HG03196 (cell line): Measurements from ENCODE around the gene RASL11A.
"Not testable (repeated sequence)": the region's sequence is repeated elsewhere in the genome, so short reads cannot be mapped to it uniquely, and the experiment has no call there.

Experiments
- ATAC-seq: cut with Tn5 transposase; IDR thresholded peaks from one replicate; pipeline ENCODE4 v1.9.1; 2021; ENCODE audit not compliant: unreplicated experiment

Gene RASL11A

GRCh38 chr13:27266917-27267316, 3.7 kb upstream of the RASL11A start:
- no peak for ATAC-seq

GRCh38 chr13:27267596-27267995, 3.0 kb upstream of the RASL11A start:
- ATAC-seq: no peak

DNA sequence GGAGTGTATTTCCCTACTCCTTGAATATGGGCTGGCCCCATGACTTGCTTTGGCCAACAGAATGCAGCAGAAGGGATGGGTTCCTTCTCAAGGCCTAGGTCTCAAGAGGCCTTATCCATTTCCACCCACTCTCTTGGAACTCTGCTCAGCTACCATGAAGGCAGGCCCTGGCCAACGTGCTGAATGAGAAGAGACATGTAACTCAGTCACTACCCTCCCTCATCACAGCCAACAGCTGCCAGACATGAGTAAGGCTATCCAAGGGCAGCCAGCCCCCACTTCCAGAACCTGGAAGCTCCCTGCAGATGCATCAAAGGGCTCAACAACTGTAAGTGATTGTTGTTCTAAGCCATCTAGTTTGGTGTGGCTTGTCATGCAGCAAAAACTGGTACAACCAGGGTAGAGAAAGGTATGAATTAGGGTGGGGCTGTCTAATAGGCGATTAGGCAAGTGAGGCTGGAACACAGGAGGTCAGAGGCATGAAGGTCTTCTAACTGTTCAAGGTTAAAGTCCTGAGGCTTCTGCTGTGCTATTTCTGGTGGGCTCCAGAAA, 1.4 kb upstream of the RASL11A start:
- ATAC-seq: no peak

DNA sequence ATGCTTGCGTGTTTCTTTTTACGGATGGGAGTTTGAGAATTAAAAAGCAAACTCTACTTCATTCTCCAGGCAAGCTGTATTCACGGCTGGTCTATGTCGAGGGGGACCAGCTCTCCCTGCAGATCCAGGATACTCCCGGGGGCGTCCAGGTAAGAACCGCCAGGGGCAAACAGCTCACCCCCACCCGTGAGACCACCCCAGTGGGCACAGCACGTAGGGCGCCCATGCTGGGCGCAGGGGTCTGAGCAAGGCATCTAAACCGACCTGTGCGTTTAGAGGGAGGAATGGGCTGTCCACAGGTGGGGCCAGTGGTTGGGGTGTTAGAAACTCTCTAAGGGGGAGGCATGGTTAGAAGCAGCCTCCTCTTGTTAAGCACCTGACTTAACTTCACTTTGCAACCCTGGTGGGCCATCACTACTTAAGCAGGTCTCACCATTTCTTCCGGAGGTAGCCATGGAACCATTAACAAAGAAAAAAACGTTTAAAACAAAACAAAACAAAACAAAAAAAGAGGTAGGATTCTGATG, 1.0 kb downstream of the RASL11A start:
- ATAC-seq: no peak

- ATAC-seq: no peak
Observed at GRCh38 chr13:27273658-27274425, 3.2 kb downstream of the RASL11A start.

DNA sequence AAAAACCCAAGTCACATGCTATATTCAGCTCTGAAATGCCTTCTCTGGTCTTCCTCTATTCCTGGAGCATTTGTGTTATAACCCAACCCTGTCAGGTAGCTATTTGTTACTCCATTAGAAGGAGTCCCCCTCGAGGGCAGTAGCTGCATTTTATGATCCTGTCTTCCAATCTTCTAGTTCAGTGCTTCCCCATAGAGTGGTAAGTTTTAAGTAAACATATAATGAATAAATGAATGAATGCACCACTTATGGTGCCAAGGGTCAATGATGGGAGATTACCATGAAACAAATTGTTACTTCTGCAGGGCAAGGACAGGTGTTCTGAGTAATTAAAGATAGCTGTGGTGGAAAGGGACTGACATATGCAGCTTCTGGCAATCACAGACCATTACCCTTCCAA, 4.0 kb downstream of the RASL11A start:
- no peak for ATAC-seq

GRCh38 chr13:27276188-27276587, 5.6 kb downstream of the RASL11A start:
- ATAC-seq: no peak

- no peak for ATAC-seq
Observed at GRCh38 chr13:27279506-27279905, 8.9 kb downstream of the RASL11A start.

DNA sequence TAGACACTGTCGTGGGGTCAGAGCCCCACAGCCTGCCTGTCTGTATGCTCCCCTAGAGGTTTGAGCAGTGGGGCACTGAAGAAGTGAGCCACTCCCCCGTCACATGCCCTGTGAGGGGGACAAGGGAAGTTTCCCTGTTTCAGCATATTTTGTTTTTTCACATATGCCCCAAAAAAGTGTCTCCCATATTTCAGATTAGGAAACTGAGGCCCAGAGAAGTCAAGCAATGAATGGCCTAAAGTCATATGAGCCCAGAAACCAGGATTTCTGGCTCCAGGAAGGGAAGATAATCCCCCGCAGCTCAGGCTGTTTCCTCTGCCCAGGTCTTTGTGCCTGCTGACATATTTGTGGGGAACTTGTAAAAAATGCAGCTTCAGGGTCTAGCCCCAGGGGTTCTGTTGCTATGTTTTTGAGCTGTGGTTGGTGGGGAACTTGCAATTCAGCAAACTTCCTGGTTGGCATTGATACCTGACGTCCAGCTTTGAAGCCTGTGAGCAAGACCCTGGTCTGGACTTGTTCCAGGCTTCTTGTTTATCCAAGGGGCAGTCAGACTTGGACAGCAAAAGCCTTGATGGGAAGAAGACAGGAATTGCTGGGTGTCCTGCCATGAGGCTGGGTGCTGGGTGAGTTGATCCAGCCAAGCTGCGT, 9.5 kb downstream of the RASL11A start:
- ATAC-seq: no peak

DNA sequence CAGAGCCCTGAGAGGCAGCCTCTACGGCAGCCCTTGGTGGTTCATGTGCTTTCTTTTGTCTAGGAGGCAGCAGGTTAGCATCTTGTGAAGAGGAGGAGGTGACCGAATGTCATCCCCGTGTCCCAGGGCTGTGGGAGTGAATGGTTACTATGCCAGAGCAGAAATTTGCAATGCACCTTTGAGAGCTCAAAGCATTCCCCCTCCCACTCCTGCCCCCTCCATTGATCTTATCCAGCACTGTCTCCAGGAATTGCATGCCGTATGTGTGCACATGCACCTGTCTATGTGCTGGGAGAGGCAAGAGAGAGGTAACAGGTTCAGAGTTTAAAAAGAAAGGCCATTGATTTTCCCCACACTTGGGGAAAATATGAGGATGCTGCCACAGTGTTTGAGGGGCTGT, 10.2 kb downstream of the RASL11A start:
- ATAC-seq: no peak

DNA sequence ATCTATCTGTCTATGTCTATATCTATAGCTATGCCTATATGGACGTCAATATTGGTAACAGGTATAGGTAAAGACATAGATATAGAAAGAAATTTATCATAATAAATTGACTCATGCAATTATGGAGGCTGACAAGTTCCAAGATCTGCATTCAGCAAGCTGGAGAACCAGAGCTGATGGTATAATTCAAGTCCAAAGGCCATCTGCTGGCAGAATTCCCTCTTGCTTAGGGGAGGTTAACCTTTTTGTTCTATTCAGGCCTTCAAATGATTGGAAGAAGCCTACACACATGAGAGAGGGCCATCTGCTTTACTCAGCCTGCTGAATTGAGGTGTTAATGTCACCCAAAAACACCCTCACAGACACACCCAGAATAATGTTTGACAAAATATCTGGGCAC, 10.8 kb downstream of the RASL11A start:
- ATAC-seq: no peak

DNA sequence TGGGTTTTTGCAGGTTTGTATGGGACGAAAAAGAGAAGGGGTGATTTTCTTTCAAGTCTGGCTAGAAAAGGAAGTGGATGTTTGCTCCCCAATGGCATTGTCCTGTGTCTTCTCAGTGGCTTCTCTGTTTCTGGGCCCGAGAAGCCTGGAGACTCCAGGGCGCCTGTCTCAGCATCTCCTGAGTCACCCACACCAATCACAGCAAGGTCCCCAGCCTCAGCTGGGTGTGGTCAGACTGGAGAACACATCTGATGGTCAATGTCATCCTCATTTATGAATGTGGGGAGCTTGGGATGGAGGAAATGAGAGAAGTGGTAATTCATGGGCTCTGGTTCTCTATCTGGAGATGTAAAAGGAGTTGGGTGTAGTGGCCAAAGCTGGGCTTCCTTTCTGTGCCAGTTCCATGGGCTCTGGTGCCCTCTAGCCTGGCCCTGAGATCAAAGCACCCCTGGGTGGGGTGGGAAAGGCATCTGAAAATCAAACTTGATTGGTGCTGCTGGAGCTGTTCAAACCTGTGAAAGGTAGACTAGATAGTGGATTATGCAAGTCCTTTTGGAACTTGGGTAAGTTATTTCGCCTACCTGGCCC, 13.4 kb downstream of the RASL11A start:
- ATAC-seq: no peak

DNA sequence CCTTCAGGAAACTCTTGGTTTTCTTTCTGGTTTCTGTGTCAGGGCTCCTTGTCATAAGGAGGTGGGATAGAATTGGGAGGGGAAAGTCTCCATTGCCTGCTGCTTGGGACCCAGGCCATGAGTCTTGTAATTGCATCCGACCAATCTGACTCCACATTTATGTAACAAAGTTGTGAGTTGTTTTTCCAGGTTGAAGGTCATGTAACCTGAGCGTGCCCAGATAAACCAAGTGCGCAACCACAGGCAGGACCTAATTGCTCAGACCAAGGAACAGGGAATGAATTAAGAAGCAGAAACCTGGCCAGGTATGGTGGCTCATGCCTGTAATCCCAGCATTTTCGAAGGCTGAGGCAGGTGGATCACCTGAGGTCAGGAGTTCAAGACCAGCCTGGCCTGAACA, 17.8 kb downstream of the RASL11A start:
- ATAC-seq: no peak

DNA sequence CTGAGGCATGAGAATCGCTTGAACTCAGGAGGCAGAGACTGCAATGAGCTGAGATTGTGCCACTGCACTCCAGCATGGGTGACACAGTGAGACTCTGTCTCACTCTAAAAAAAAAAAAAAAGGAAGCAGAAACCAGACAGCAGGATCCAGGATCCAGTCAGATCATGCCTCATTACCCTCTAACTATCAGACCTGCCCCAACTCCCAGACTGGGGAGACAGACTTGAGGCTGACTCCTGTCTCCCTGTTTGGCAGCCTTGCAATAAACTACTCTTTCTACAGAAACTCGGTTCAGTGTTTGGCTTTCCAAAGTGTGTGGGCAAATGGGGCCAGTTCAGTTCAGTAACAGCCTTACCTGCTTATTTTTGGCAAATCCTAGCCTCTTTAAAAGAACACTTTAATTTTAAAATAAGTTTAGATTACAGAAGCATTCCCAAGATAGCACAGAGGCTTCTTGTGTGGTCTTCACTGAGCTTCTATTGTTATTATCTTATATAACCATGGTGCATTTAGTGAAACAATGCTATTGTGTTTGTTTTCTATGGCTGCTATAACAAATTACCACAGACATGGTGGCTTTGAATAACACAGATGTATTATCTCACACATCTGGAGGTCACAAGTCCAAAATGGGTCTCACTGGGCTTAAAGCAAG, 18.5 kb downstream of the RASL11A start:
- no peak for ATAC-seq

DNA sequence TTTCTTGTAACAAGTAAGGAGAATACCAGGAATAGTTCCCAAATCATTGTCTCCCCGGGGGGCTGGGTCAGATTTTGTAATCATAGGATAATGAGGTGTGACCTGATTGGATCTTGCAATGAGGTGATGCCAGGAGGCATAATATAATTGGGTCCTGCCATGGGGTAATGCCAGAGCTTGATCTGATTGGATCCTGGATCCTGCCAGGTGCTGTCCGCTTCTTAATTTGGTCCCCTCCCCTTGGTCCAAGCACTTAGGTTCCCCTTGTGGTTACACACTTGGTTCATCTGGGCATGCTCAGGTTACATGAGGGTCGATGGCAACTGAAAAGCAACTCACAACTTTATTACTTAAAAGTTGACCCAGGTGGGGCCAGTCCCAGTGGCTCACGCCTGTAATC, 20.1 kb downstream of the RASL11A start:
- ATAC-seq: no peak

- not testable (repeated sequence) for ATAC-seq
Observed at GRCh38 chr13:27291967-27292366, 21.3 kb downstream of the RASL11A start.

GRCh38 chr13:27293076-27293691, 22.6 kb downstream of the RASL11A start:
- ATAC-seq: no peak

- no peak for ATAC-seq
Observed at GRCh38 chr13:27293873-27294515, 23.4 kb downstream of the RASL11A start.

- ATAC-seq: no peak
Observed at GRCh38 chr13:27295096-27295495, 24.5 kb downstream of the RASL11A start.

GRCh38 chr13:27295660-27296059, 25.0 kb downstream of the RASL11A start:
- ATAC-seq: no peak
